Sciatic nerve (tissue), 2 donors: ENCODE measurements around the gene TPRA1. TPM values are rescaled to one million over a fixed set of nuclear protein-coding genes. Genes with fewer than 3 reads are reported as not detected.
A peak's percentile ranks its signal among the peaks of the same experiment; 100 is the strongest.

ENCODE experiments used
- ATAC-seq: fragments of 200-7000 bp; cut with Tn5 transposase; one replicate; pipeline ENCODE4 v1.9.1; 2020; ENCODE audit warnings: mild to moderate bottlenecking, moderate library complexity
- DNase-seq: peaks from one replicate; pipeline ENCODE4 v3.0.0-alpha.2; 2020; ENCODE audit warnings: low spot score
- intact Hi-C: fragments of 100-400 bp; cut with DNase I; formaldehyde crosslinking; loops from one replicate; pipeline ENCODE4 v1.14.2; 2022
- total RNA-seq: library from RNA; stranded (reverse); fragmentation: NEBNext Ultra II Directional; extraction: Animal tissue kit (Norgen Biotek cat#: 25700); gene quantifications from one replicate; pipeline ENCODE4 v1.2.1, GENCODE V29; 2021
- donor health status: DM: no; HTN: no; CAD: no.
- donor health status: DM: no; HTN: no; CAD: no.

Gene TPRA1
- total RNA-seq, 1 donor from 2014 or later, result 31.3 TPM

- intact Hi-C loops, result no loop called here
- ATAC-seq (no peak), DNase-seq (no peak)
Observed at GRCh38 chr3:127598841-127599570, 8.5 kb upstream of the TPRA1 start.

DNA sequence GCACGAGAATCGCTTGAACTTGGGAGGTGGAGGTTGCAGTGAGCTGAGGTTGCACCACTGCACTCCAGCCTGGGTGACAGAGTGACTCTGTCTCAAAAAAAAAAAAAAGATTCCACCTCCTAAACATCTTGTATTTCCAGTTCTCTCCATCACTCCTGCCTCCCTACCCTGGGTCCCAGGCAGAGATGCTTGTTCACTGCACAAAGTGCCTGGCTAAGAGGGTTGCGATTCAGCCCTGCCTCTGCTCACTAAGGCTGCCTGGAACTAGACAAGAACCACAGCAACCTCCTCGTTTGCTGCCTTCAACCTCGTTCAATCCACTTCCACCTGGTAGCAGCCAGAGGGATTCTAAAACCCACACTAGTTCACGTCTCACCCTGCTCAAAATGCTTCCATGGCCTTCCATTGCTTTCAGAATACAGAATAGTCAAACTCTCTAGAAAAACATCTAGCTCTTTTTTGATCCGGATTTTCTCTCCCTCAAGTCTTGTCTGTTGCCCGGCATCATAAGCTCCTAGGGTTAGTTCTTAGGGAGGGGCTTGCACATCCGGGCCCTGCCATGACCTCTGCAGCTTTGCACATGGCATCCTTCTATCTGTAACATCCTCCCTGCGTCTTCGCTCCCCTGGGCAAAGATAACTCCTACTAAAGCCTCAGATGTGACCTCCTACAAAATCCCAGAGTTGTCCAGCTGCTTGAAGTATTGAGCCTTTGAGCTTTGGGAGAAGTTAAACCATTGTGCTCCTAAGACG is 6.7 kb upstream of the TPRA1 start:
- no peak for ATAC-seq
- intact Hi-C loops, result no loop called here
- no peak for DNase-seq

DNA sequence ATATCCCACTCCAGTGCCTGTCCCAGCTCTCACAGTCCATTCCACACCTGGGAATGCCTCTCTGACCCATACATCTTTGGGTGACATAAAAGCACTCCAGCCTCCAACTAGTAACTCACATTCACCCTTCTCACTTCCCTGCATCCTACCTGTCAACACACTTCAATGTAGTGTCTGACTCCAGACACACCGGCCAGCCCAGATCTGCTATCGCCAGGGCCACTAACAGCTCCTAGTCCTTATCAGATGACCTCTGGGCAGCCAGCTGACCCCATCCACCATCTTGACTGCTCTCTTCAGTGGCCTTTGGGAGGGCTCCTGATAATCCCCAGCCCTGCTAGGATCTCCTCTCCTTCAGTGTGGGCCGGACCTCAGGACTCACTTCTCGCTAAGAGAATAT is 4.8 kb upstream of the TPRA1 start:
- intact Hi-C loops, result no loop called here
- ATAC-seq, result no peak
- no peak for DNase-seq

- intact Hi-C loops, result no loop called here
Observed at GRCh38 chr3:127593178-127593577, 2.6 kb upstream of the TPRA1 start.

GRCh38 chr3:127590282-127590592 is 296 bp downstream of the TPRA1 start:
- ATAC-seq (peak; percentile 61), DNase-seq (peak; percentile 71)
- intact Hi-C loops, result no loop called here

More at GRCh38 chr3:127593178-127593577, 2.6 kb upstream of the TPRA1 start:
- DNase-seq (no peak), ATAC-seq (no peak)

DNA sequence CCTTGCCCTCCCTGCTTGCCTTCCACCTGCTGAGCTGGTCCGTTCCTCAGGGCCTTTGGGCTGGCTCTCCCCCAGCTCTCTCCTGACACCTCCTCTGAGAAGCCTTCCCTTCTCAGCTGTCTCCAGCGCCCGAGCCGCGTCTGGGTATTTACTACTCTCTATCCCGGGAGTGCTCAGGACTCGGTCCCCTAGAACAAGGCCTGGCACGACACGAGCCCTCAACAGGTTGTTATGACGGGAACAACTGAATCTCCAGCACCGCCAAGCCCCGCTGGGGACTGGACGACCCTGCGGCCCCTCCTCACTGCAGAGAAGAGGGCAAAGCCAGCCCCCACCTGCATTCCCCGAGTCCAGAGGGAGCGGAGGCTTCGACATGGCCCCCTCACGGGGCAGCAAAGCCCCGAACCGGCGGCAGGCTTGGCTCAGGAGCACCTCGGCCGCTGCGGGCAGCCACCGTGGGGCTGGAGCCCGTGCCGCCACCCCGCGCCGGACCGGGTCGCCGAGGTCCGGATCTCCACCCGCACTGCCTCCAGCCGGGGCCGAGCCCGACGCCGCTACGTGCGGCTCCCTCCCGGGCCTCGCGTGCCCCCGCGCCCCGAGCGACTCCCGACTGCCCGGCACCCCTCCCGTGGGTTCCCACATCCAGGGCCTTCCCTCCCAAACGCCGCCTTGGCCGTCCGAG is 792 bp downstream of the TPRA1 start:
- peak; percentile 73 for DNase-seq
- no peak for ATAC-seq
- intact Hi-C loops, result no loop called here

- ATAC-seq (no peak), DNase-seq (no peak)
- intact Hi-C loops, result no loop called here
Observed at GRCh38 chr3:127588806-127589577, 1.5 kb downstream of the TPRA1 start.

DNA sequence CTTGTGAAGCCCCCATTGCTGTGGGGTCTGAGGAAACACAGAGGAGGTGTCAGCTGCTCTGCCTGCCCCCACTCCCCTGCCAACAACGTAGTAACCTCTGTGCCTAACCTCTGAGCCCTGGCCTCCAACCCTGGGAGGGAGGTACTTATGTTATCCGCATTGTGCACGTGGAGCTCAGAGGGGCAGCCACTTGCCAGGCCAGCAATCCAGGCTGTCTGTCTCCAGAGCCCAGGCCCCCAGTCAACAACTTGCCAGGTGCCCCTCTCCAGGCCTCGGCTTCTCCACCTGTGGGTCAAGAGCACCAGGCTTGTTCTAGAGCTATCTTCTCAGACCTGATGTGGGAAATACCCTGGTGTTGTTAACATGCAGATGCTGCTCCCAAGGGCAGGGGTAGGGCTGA is 2.7 kb downstream of the TPRA1 start:
- ATAC-seq (no peak), DNase-seq (no peak)
- intact Hi-C loops, result no loop called here

GRCh38 chr3:127585813-127586413 is 4.6 kb downstream of the TPRA1 start:
- intact Hi-C loops, result no loop called here
- no peak for DNase-seq
- no peak for ATAC-seq

DNA sequence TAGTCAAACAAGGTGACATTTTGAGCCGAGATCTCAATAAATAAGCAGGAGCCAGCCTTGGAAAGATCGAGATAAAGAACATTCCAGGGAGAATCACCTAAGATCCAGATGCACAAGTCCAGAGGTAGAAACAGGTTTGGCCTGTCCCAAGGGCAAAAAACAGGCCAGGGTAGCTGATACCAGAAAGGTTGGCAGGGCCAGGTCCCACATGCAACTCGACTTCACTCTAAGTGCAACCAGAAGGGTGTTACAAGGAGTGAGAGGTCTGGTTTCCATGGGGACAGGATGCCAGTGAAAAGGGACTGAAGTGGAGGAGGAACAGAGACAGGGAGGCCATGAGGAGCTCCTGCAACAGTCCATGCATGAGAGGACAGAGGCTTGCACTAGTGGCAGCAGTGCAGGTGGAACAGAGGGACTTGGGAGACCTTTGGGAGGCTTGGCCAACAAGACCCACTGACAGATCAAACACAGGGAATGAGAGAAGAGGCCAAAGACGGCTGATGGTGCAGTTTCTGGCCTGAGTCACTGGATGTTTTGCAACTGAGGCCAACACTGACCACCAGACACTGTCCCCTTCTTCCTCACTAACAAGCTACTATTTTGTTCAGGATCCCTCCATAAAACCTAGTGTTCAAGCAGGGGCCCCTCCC is 5.2 kb downstream of the TPRA1 start:
- no peak for ATAC-seq
- no peak for DNase-seq
- intact Hi-C loops, result no loop called here

- intact Hi-C loops, result no loop called here
- DNase-seq (no peak), ATAC-seq (no peak)
Observed at GRCh38 chr3:127584734-127585133, 5.8 kb downstream of the TPRA1 start.

DNA sequence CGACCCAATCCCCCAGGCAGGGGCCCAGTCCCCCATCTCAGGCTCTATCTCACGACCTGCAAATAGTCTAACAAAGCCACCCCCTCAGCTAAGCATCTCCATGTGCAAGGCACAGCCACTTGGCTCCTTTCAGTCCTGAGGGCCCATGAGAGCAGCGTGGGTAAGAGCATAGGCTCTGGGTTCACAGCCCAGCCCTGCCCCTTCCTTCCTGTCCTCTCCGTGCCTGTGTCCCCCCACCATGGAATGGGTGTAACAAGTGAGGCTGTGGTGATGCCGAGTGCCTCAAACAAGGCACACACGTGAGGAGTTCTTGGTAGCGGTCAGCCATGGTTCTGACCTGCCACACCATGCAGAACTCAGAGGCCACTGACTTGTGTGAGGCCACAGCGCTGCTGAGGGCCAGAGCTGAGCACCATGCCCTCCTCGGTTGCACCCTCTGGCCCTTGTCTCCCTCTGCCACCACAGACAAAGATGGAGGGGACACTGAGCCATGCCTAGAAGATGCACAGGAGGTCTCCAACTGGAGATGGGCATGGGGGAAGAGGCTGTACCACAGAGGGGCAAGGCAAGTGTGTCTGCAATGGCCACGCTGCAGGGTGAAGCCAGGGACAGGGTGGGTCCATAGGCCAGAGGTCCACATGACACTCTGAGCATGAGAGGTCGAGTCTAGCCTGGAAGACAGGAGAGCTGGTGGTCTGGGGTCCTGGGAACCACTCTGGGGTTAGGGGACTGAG is 10.0 kb downstream of the TPRA1 start:
- ATAC-seq (no peak), DNase-seq (no peak)
- intact Hi-C loops, result no loop called here

GRCh38 chr3:127578802-127579201 is 11.7 kb downstream of the TPRA1 start:
- no peak for DNase-seq
- ATAC-seq, result no peak
- intact Hi-C loops, result no loop called here

GRCh38 chr3:127578168-127578567 is 12.4 kb downstream of the TPRA1 start:
- DNase-seq, result no peak
- intact Hi-C loops, result no loop called here
- ATAC-seq, result no peak

GRCh38 chr3:127577448-127577847 is 13.1 kb downstream of the TPRA1 start:
- intact Hi-C loops, result no loop called here
- ATAC-seq (no peak), DNase-seq (no peak)

- ATAC-seq, result peak; percentile 87
- intact Hi-C loops, result no loop called here
- DNase-seq, result peak; percentile 88
Observed at GRCh38 chr3:127574880-127575878, 15.4 kb downstream of the TPRA1 start.

GRCh38 chr3:127573912-127574311 is 16.6 kb downstream of the TPRA1 start:
- intact Hi-C loops, result no loop called here
- DNase-seq, result no peak
- no peak for ATAC-seq
